Stimulated activated CD8-positive, alpha-beta memory T cell treated with anti-CD3 and anti-CD28 coated beads, Interleukin-2, amount 100 ng/mL, for 48 hours (primary cell): ENCODE data around the gene FKBP11.
"Not testable (repeated sequence)": the region's sequence is repeated elsewhere in the genome, so short reads cannot be mapped to it uniquely, and the experiment has no call there.

ENCODE experiments used
- DNase-seq, 2 donors: peaks; one replicate each; pipeline ENCODE4 v3.0.0-alpha.2; 2020; ENCODE audit warnings: low read depth in 2 of 2

The FKBP11 gene

GRCh38 chr12:48910196-48910595, 15.1 kb downstream of the FKBP11 start:
- DNase-seq = no peak

- DNase-seq = not testable (repeated sequence)
These were observed 15.6 kb downstream of the FKBP11 start for GRCh38 chr12:48909698-48910097.

GRCh38 chr12:48907245-48907644, 18.0 kb downstream of the FKBP11 start:
- DNase-seq = no peak

- DNase-seq = peak; percentile 70 to 71
These were observed 21.3 kb downstream of the FKBP11 start for GRCh38 chr12:48903982-48904411.

- DNase-seq = no peak
These were observed 21.8 kb downstream of the FKBP11 start for GRCh38 chr12:48903363-48903981.

GRCh38 chr12:48901278-48901677, 24.0 kb downstream of the FKBP11 start:
- no peak for DNase-seq

- no peak for DNase-seq
These were observed 25.6 kb downstream of the FKBP11 start for GRCh38 chr12:48899651-48900050.

GRCh38 chr12:48894271-48894670, 31.0 kb downstream of the FKBP11 start:
- no peak for DNase-seq

- DNase-seq = peak; percentile 67 to 74
These were observed 34.5 kb downstream of the FKBP11 start for GRCh38 chr12:48890657-48891418.

- no peak for DNase-seq
These were observed 35.6 kb downstream of the FKBP11 start for GRCh38 chr12:48889679-48890078.

- no peak for DNase-seq
These were observed 41.8 kb downstream of the FKBP11 start for GRCh38 chr12:48883305-48884161.

GRCh38 chr12:48882972-48883304, 42.4 kb downstream of the FKBP11 start:
- DNase-seq = no peak

- DNase-seq = no peak
These were observed 43.0 kb downstream of the FKBP11 start for GRCh38 chr12:48882315-48882687.

GRCh38 chr12:48881686-48882314, 43.5 kb downstream of the FKBP11 start:
- no peak for DNase-seq

GRCh38 chr12:48880647-48881046, 44.6 kb downstream of the FKBP11 start:
- DNase-seq = no peak

GRCh38 chr12:48878548-48878947, 46.7 kb downstream of the FKBP11 start:
- no peak for DNase-seq

- DNase-seq = no peak
These were observed 49.3 kb downstream of the FKBP11 start for GRCh38 chr12:48875944-48876515.

- DNase-seq = not testable (repeated sequence)
These were observed 51.8 kb downstream of the FKBP11 start for GRCh38 chr12:48873534-48873933.

GRCh38 chr12:48873096-48873495, 52.2 kb downstream of the FKBP11 start:
- no peak for DNase-seq
